GM18507 (cell line): ENCODE data around the gene SMTN.
"Not testable (repeated sequence)": the region's sequence is repeated elsewhere in the genome, so short reads cannot be mapped to it uniquely, and the experiment has no call there.

Experiments
- DNase-seq: peaks from one replicate; pipeline ENCODE4 v3.0.0; 2011; ENCODE audit warnings: low read depth; ENCODE audit not compliant: insufficient read length; ENCODE audit errors: extremely low spot score
- FAIRE-seq: peaks from 2 replicates; lab custom pipeline; 2011; peaks lifted over from hg19 to GRCh38; lab: Jason Lieb, UNC

The SMTN gene

GRCh38 chr22:31088233-31088986 is 7.3 kb downstream of the SMTN start:
- DNase-seq (no peak), FAIRE-seq (no peak)

GRCh38 chr22:31089160-31090100 is 8.3 kb downstream of the SMTN start:
- peak; percentile 62 for FAIRE-seq
- DNase-seq: peak; percentile 37

GRCh38 chr22:31090217-31091085 is 9.3 kb downstream of the SMTN start:
- no peak for FAIRE-seq
- DNase-seq: no peak

- FAIRE-seq (no peak), DNase-seq (no peak)
These were observed 10.2 kb downstream of the SMTN start for GRCh38 chr22:31091106-31091975.

- DNase-seq (no peak), FAIRE-seq (no peak)
These were observed 11.0 kb downstream of the SMTN start for GRCh38 chr22:31092161-31092560.

- DNase-seq: no peak
These were observed 12.2 kb downstream of the SMTN start for GRCh38 chr22:31093086-31093850.

GRCh38 chr22:31094021-31094551 is 13.0 kb downstream of the SMTN start:
- FAIRE-seq (no peak), DNase-seq (no peak)

More at GRCh38 chr22:31093086-31093850, 12.2 kb downstream of the SMTN start:
- no peak for FAIRE-seq

- no peak for DNase-seq
- FAIRE-seq: no peak
These were observed 13.6 kb downstream of the SMTN start for GRCh38 chr22:31094741-31095140.

GRCh38 chr22:31095637-31096249 is 14.6 kb downstream of the SMTN start:
- FAIRE-seq (no peak), DNase-seq (no peak)

- DNase-seq: no peak
- FAIRE-seq: no peak
These were observed 15.7 kb downstream of the SMTN start for GRCh38 chr22:31096657-31097279.

- not testable (repeated sequence) for FAIRE-seq, DNase-seq
These were observed 16.4 kb downstream of the SMTN start for GRCh38 chr22:31097539-31097938.

GRCh38 chr22:31097941-31098631 is 17.0 kb downstream of the SMTN start:
- no peak for DNase-seq
- FAIRE-seq: no peak

GRCh38 chr22:31098632-31099110 is 17.6 kb downstream of the SMTN start:
- DNase-seq (no peak), FAIRE-seq (no peak)

GRCh38 chr22:31099386-31099785 is 18.3 kb downstream of the SMTN start:
- FAIRE-seq (no peak), DNase-seq (no peak)

- FAIRE-seq (no peak), DNase-seq (no peak)
These were observed 19.0 kb downstream of the SMTN start for GRCh38 chr22:31099841-31100761.
